ENCODE results near the gene GRID1.

- TF ChIP-seq TAF1 (IDR thresholded peaks at IDR 0.05; ENCODE audit: low read depth, low read length) (no peak), POLR2A (IDR thresholded peaks at IDR 0.05; ENCODE audit: low read depth, low read length) (no peak), POLR2AphosphoS5 (IDR thresholded peaks at IDR 0.05; ENCODE audit: low read depth, low read length) (no peak), POU2F2 (IDR thresholded peaks at IDR 0.05; ENCODE audit: low read depth, low read length) (no peak), SPI1 (IDR thresholded peaks at IDR 0.05; ENCODE audit: low read depth, low read length) (no peak), PAX5 (IDR thresholded peaks at IDR 0.05; ENCODE audit: insufficient read depth, low read length, severe bottlenecking) (no peak)
These were observed 724.5 kb downstream of the GRID1 start for GRCh38 chr10:85642082-85642420.

Data from GM12891 (cell line).